Progenitor cell of endocrine pancreas (in vitro differentiated cells): Measurements from ENCODE around the gene BIN2. TPM values are rescaled to one million over a fixed set of nuclear protein-coding genes. Genes with fewer than 3 reads are reported as not detected.
"Not testable (repeated sequence)": the region's sequence is repeated elsewhere in the genome, so short reads cannot be mapped to it uniquely, and the experiment has no call there.

ENCODE experiments used
- DNase-seq: peaks from one replicate; pipeline ENCODE4 v3.0.0; 2021; ENCODE audit warnings: low spot score; ENCODE audit not compliant: unreplicated experiment
- H3K27ac Mint-ChIP-seq: 2 replicates; pipeline ENCODE4 v1.8.0; 2021; ENCODE audit warnings: mild to moderate bottlenecking, moderate library complexity, mixed read lengths
- H3K27me3 Mint-ChIP-seq: 2 replicates; pipeline ENCODE4 v1.8.0; 2021; ENCODE audit warnings: mixed read lengths
- H3K36me3 Mint-ChIP-seq: 2 replicates; pipeline ENCODE4 v1.8.0; 2022; ENCODE audit warnings: mixed read lengths; ENCODE audit not compliant: insufficient read depth
- H3K4me1 Mint-ChIP-seq: 2 replicates; pipeline ENCODE4 v1.8.0; 2021; ENCODE audit warnings: low read depth, mixed read lengths
- H3K4me3 Mint-ChIP-seq: 2 replicates; pipeline ENCODE4 v1.8.0; 2021; ENCODE audit warnings: low read depth, mild to moderate bottlenecking, moderate library complexity, mixed read lengths
- H3K9me3 Mint-ChIP-seq: 2 replicates; pipeline ENCODE4 v1.8.0; 2021; ENCODE audit warnings: low read depth, mixed read lengths
- CTCF ChIP-seq: fragments of 200-600 bp; sonication (generic); IDR thresholded peaks from one replicate; pipeline ENCODE4 v1.5.0; 2021; ENCODE audit warnings: antibody characterized with exemption, mild to moderate bottlenecking; ENCODE audit not compliant: unreplicated experiment
- total RNA-seq: library from RNA; stranded (reverse); gene quantifications from 2 replicates; pipeline ENCODE4 v1.2.1, GENCODE V29; 2021

Gene BIN2
- total RNA-seq, 1 donor from 2014 or later = not detected

- no peaks in the 10 kb centered on the region for H3K9me3 Mint-ChIP-seq
- DNase-seq = no peak
- no peak for TF ChIP-seq CTCF
- no peak overlapping the region for H3K27ac Mint-ChIP-seq
- peaks cover 2% of the 10 kb centered on the region for H3K4me1 Mint-ChIP-seq
- H3K36me3 Mint-ChIP-seq = no peaks in the 10 kb centered on the region
- H3K4me3 Mint-ChIP-seq = no peak overlapping the region
- H3K27me3 Mint-ChIP-seq = no peaks in the 10 kb centered on the region
Measured at GRCh38 chr12:51285843-51286242, 38.1 kb downstream of the BIN2 start.

- no peaks in the 10 kb centered on the region for H3K27me3 Mint-ChIP-seq
- peaks cover 4% of the 10 kb centered on the region for H3K4me1 Mint-ChIP-seq
Measured at GRCh38 chr12:51281202-51281924, 42.6 kb downstream of the BIN2 start.

GRCh38 chr12:51275088-51275487, 48.9 kb downstream of the BIN2 start:
- Mint-ChIP-seq H3K4me3 (no peak overlapping the region), H3K27me3 (peaks cover 3% of the 10 kb centered on the region), H3K27ac (no peak overlapping the region), H3K4me1 (peaks cover 7% of the 10 kb centered on the region), H3K36me3 (no peaks in the 10 kb centered on the region), H3K9me3 (no peaks in the 10 kb centered on the region)
- no peak for DNase-seq
- TF ChIP-seq CTCF = no peak

More at GRCh38 chr12:51281202-51281924, 42.6 kb downstream of the BIN2 start:
- no peak for DNase-seq
- Mint-ChIP-seq H3K36me3 (no peaks in the 10 kb centered on the region), H3K27ac (no peak overlapping the region), H3K4me3 (no peak overlapping the region), H3K9me3 (no peaks in the 10 kb centered on the region)
- TF ChIP-seq CTCF = no peak

GRCh38 chr12:51272810-51273209, 51.2 kb downstream of the BIN2 start:
- H3K27me3 Mint-ChIP-seq, DNase-seq, H3K9me3 Mint-ChIP-seq, H3K4me3 Mint-ChIP-seq, H3K27ac Mint-ChIP-seq, H3K36me3 Mint-ChIP-seq: not testable (repeated sequence)
- H3K4me1 Mint-ChIP-seq = peaks cover 10% of the 10 kb centered on the region

- Mint-ChIP-seq H3K9me3 (no peaks in the 10 kb centered on the region), H3K27ac (peak overlapping the region; percentile 96), H3K27me3 (peaks cover 6% of the 10 kb centered on the region), H3K4me3 (peak overlapping the region; percentile 91), H3K4me1 (peaks cover 10% of the 10 kb centered on the region), H3K36me3 (no peaks in the 10 kb centered on the region)
- no peak for TF ChIP-seq CTCF
- no peak for DNase-seq
Measured at GRCh38 chr12:51270951-51271518, 52.9 kb downstream of the BIN2 start.
